PC-3 (cell line): ENCODE measurements around the gene SCAI. TPM values are rescaled to one million over a fixed set of nuclear protein-coding genes. Genes with fewer than 3 reads are reported as not detected.

ENCODE experiments used
- ATAC-seq: fragments of 200-7000 bp; cut with Tn5 transposase; 2 replicates; pipeline ENCODE4 v1.9.1; 2020; ENCODE audit warnings: mild to moderate bottlenecking, moderate library complexity
- BruUV-seq: library from RNA; stranded (reverse); fragments of 400-500 nt; replicated peaks from 2 replicates; lab custom pipeline; 2021; lab: Mats Ljungman, UMichigan
- CTCF ChIA-PET: fragments of 300-600 bp; sonication (Branson Sonifier 250); formaldehyde crosslinking; loops from one replicate; lab custom pipeline; 2022; ENCODE audit warnings: antibody characterized with exemption; lab: Charles Lee
- POLR2A ChIA-PET: fragments of 300-600 bp; sonication (Branson Sonifier 250); formaldehyde crosslinking; loops from one replicate; lab custom pipeline; 2022; ENCODE audit warnings: antibody characterized with exemption; ENCODE audit not compliant: unreplicated experiment; lab: Charles Lee
- DNase-seq: peaks from one replicate; pipeline ENCODE4 v3.0.0-alpha.2; 2015
- H2AFZ ChIP-seq: fragments of 300-600 bp; sonication (generic); 2 replicates; pipeline ENCODE4 v1.6.0; 2016; ENCODE audit warnings: antibody characterized with exemption, low read length
- H3F3A ChIP-seq: fragments of 300-600 bp; sonication (generic); one replicate; pipeline ENCODE4 v1.6.0; 2017; ENCODE audit warnings: antibody characterized with exemption, low read length, control low read depth, mild to moderate bottlenecking; ENCODE audit not compliant: unreplicated experiment
- H3K27ac ChIP-seq: fragments of 300-600 bp; sonication (generic); 2 replicates; pipeline ENCODE4 v1.5.1; 2016; ENCODE audit warnings: mild to moderate bottlenecking, low read length
- H3K27me3 ChIP-seq: fragments of 300-600 bp; sonication (generic); 2 replicates; pipeline ENCODE4 v1.6.1; 2016; ENCODE audit warnings: low read length, mixed read lengths
- H3K36me3 ChIP-seq: fragments of 300-600 bp; sonication (generic); 2 replicates; pipeline ENCODE4 v1.6.1; 2016; ENCODE audit warnings: low read depth, mixed run types, low read length, mixed read lengths
- H3K4me1 ChIP-seq: fragments of 300-600 bp; sonication (generic); 2 replicates; pipeline ENCODE4 v1.5.1; 2016; ENCODE audit warnings: low read length; ENCODE audit not compliant: insufficient read depth
- H3K4me2 ChIP-seq: fragments of 300-600 bp; sonication (generic); 2 replicates; pipeline ENCODE4 v1.6.0; 2016; ENCODE audit warnings: low read length
- H3K4me3 ChIP-seq: fragments of 300-600 bp; sonication (generic); 2 replicates; pipeline ENCODE4 v1.5.1; 2016; ENCODE audit warnings: mild to moderate bottlenecking, low read length, mixed read lengths
- H3K79me2 ChIP-seq: fragments of 300-600 bp; sonication (generic); 2 replicates; pipeline ENCODE4 v1.6.1; 2017; ENCODE audit warnings: low read length, mixed read lengths
- H3K9ac ChIP-seq: fragments of 300-600 bp; sonication (generic); 2 replicates; pipeline ENCODE4 v1.6.0; 2016; ENCODE audit warnings: mild to moderate bottlenecking, low read length
- H3K9me2 ChIP-seq: fragments of 300-600 bp; sonication (generic); replicated peaks from 2 replicates; pipeline ENCODE4 v1.6.1; 2016; ENCODE audit warnings: mixed run types, low read length, mixed read lengths
- H3K9me3 ChIP-seq: fragments of 300-600 bp; sonication (generic); 2 replicates; pipeline ENCODE4 v1.6.1; 2016; ENCODE audit warnings: low read length, mixed read lengths
- H4K20me1 ChIP-seq: fragments of 300-600 bp; sonication (generic); 2 replicates; pipeline ENCODE4 v1.6.1; 2016; ENCODE audit warnings: low read length, mixed read lengths
- CTCF ChIP-seq: fragments of 300-600 bp; sonication (generic); conservative IDR thresholded peaks from 2 replicates; pipeline ENCODE4 v1.5.1; 2017; ENCODE audit warnings: antibody characterized with exemption, low read depth, mild to moderate bottlenecking, low read length
- EZH2 ChIP-seq: fragments of 300-600 bp; sonication (generic); IDR thresholded peaks from one replicate; pipeline ENCODE4 v1.6.1; 2017; ENCODE audit warnings: antibody characterized with exemption, mild to moderate bottlenecking, low read length; ENCODE audit not compliant: unreplicated experiment
- EZH2phosphoT487 ChIP-seq: fragments of 300-600 bp; sonication (generic); IDR thresholded peaks from 2 replicates; pipeline ENCODE4 v1.6.1; 2018; ENCODE audit warnings: mild to moderate bottlenecking, antibody characterized with exemption, low read length, borderline replicate concordance
- intact Hi-C: fragments of 100-400 bp; cut with micrococcal nuclease; formaldehyde crosslinking; loops from 2 replicates; pipeline ENCODE4 v1.9.0; 2023
- total RNA-seq: library from RNA; depleted of rRNA; stranded (reverse); fragments of >200 nt; gene quantifications from 2 replicates; pipeline ENCODE4 v1.2.3, GENCODE V29; 2014

The SCAI gene
- total RNA-seq, 1 experiment from 2014 or later = 5.2 TPM

- Histone ChIP-seq H2AFZ (no peak overlapping the region), H3K36me3 (no peaks in the 10 kb centered on the region), H3K27ac (no peak overlapping the region), H3F3A (no peaks in the 10 kb centered on the region), H4K20me1 (no peaks in the 10 kb centered on the region), H3K27me3 (no peaks in the 10 kb centered on the region), H3K9me3 (no peaks in the 10 kb centered on the region), H3K9me2 (no peaks in the 10 kb centered on the region), H3K4me3 (no peak overlapping the region), H3K9ac (no peak overlapping the region), H3K4me1 (no peaks in the 10 kb centered on the region), H3K4me2 (no peak overlapping the region), H3K79me2 (no peaks in the 10 kb centered on the region)
- no peak for ATAC-seq
- intact Hi-C loops = no loop called here
- no peak for DNase-seq
- ChIA-PET POLR2A (no interaction called here), CTCF (no interaction called here)
- BruUV-seq = no TSS peak
- no peak for TF ChIP-seq CTCF
These were observed 195.5 kb downstream of the SCAI start for GRCh38 chr9:124947727-124948391.

- intact Hi-C loops = no loop called here
These were observed 197.2 kb downstream of the SCAI start for GRCh38 chr9:124946167-124946566.

More at GRCh38 chr9:124946167-124946566, 197.2 kb downstream of the SCAI start:
- Histone ChIP-seq H3K27ac (no peak overlapping the region), H3K4me3 (no peak overlapping the region), H3K4me2 (no peak overlapping the region), H3K4me1 (peaks cover 5% of the 10 kb centered on the region), H3F3A (no peaks in the 10 kb centered on the region), H3K27me3 (no peaks in the 10 kb centered on the region), H3K9me2 (no peaks in the 10 kb centered on the region), H3K36me3 (no peaks in the 10 kb centered on the region), H3K79me2 (peaks cover 6% of the 10 kb centered on the region; the same call in 1 of the 2 replicates), H2AFZ (no peak overlapping the region), H4K20me1 (no peaks in the 10 kb centered on the region), H3K9ac (no peak overlapping the region), H3K9me3 (no peaks in the 10 kb centered on the region)
- no TSS peak for BruUV-seq
- POLR2A ChIA-PET = no interaction called here
- no peak for DNase-seq
- TF ChIP-seq EZH2 = no peak
- TF ChIP-seq EZH2phosphoT487 = no peak
- no peak for TF ChIP-seq CTCF
- CTCF ChIA-PET = no interaction called here
- no peak for ATAC-seq
